Heart left ventricle (tissue), 13 donors: ENCODE results near the gene CSPG4.
"Not testable (repeated sequence)": the region's sequence is repeated elsewhere in the genome, so short reads cannot be mapped to it uniquely, and the experiment has no call there.

Experiments used
- POLR2A ChIP-seq, 2 donors: fragments of 450-650 bp; IDR thresholded peaks; one replicate each; pipeline ENCODE4 v1.6.1; 2017; ENCODE audit warnings: antibody characterized with exemption in 2 of 2, mild to moderate bottlenecking in 2 of 2, moderate library complexity in 2 of 2
- TF ChIP-seq, protein P1 (sequence below), 12 donors: fragments of 200-600 bp; sonication (generic) in 4 of 12; IDR thresholded peaks; one replicate each; pipeline versions ENCODE4 v1.5.0 to v1.8.0; 2018 to 2022; ENCODE audit warnings: antibody characterized with exemption in 12 of 12, mild to moderate bottlenecking in 5 of 12
- donor health status: ischemic (EF 13 %, LVEDD 7.1; RV severe dilation, severe dysfunction).
- donor health status: DM: no; HTN: yes; CAD: no.
- donor health status: DM: no; HTN: no; CAD: no.
- donor health status: ischemic (EF 25% LVEDD 6.9; RV normal size, moderate dysfunction).
- donor health status: ischemic (EF 25% LVEDD 5.7; RV mildly dilated, moderate dysfunction).
- donor health status: ischemic (EF 35%, LVEDD 5.7; RV mildly dilated, moderate dysfunction).
- donor health status: nonischemic (EF 11% LVEDD 7.7; RV severe dilation, severe dysfunction).
- donor health status: DM: yes; HTN: yes; CAD: no.
- donor health status: PGD.
- donor health status: ischemic (EF 29% LVEDD 5.4; RV normal size, mild dysfunction).
- donor health status: nonischemic (EF 23%, LVEDD 6.1; RV moderate dilation, normal function).

DNA sequence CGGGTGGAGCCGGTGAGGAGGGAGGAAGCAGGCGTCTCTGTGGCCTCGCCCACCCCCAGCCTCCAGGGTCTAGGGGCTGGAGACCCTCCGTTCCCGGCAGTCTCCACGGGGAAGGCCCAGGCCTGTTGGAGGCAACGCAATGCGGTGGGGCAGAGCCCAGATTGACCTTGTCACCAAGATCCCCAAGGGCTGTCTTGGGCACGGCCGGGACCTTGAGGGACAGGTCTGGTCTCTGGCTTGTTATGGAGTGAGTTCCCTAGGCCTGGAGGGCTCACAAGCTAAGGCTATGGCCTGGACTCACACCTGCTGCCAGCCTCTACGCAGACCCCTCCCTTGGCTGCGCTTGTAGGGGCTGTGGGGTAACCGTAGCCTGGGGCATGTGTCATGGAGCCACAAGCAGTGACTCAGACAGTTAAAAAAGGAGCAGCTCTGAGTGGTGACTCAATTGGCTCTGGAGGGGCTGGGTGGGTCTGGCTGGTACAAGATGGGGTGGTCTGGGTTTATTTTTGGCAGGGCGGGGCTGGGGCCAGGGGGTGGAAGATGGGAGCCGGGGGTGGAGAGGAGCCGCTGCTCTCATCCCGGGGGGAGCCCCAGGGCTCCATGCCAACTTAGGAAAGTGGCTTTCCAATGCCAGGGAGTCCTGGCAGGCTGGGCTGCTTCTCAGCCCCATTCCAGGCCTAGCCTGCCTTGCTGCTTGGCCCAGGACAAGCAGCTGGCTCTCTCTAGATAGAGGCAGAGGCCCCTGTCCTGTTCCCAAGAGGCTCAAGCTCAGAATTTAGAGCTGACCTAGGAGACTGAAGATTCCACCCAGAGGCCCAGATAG lies 9.0 kb downstream of the CSPG4 start:
- TF ChIP-seq, protein P1, sequence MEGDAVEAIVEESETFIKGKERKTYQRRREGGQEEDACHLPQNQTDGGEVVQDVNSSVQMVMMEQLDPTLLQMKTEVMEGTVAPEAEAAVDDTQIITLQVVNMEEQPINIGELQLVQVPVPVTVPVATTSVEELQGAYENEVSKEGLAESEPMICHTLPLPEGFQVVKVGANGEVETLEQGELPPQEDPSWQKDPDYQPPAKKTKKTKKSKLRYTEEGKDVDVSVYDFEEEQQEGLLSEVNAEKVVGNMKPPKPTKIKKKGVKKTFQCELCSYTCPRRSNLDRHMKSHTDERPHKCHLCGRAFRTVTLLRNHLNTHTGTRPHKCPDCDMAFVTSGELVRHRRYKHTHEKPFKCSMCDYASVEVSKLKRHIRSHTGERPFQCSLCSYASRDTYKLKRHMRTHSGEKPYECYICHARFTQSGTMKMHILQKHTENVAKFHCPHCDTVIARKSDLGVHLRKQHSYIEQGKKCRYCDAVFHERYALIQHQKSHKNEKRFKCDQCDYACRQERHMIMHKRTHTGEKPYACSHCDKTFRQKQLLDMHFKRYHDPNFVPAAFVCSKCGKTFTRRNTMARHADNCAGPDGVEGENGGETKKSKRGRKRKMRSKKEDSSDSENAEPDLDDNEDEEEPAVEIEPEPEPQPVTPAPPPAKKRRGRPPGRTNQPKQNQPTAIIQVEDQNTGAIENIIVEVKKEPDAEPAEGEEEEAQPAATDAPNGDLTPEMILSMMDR (IDR thresholded peaks at IDR 0.05): not testable (repeated sequence)
- TF ChIP-seq POLR2A (IDR thresholded peaks at IDR 0.05): not testable (repeated sequence)
